GM12864 (cell line): ENCODE measurements around the gene ERC2.

Experiments used
- DNase-seq: peaks from one replicate; pipeline ENCODE4 v3.0.0-alpha.2; 2011; ENCODE audit warnings: low read depth
- H3K4me3 ChIP-seq: 2 replicates; pipeline ENCODE4 v1.5.1; 2011; ENCODE audit warnings: mild to moderate bottlenecking, low read depth, low read length, control low read depth
- CTCF ChIP-seq: IDR thresholded peaks from 2 replicates; pipeline ENCODE4 v1.5.1; 2011; ENCODE audit warnings: low read depth, mild to moderate bottlenecking, moderate library complexity, low read length, control low read depth, inconsistent platforms; ENCODE audit errors: missing control alignments

ERC2 gene

DNA sequence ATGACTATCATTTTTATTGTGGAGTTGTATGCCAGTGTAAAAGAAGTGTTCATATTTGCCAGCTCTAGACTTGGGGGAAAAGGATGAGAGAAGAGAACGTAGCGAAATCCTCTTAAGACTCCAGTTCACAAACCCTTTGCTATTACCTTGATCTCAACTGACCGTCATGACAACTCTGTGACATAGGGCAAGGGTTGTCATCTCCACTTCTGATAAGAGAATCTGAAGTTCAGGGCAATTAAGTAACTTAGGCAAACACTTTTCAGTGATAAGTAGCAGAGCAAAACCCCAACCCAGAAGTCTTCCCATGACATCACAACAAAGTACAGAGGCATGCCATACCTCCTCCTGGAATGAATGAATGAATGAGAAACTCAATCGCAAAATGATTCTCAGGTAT lies 940.9 kb downstream of the ERC2 start:
- TF ChIP-seq CTCF, result no peak
- no peak overlapping the region for H3K4me3 ChIP-seq
- no peak for DNase-seq

DNA sequence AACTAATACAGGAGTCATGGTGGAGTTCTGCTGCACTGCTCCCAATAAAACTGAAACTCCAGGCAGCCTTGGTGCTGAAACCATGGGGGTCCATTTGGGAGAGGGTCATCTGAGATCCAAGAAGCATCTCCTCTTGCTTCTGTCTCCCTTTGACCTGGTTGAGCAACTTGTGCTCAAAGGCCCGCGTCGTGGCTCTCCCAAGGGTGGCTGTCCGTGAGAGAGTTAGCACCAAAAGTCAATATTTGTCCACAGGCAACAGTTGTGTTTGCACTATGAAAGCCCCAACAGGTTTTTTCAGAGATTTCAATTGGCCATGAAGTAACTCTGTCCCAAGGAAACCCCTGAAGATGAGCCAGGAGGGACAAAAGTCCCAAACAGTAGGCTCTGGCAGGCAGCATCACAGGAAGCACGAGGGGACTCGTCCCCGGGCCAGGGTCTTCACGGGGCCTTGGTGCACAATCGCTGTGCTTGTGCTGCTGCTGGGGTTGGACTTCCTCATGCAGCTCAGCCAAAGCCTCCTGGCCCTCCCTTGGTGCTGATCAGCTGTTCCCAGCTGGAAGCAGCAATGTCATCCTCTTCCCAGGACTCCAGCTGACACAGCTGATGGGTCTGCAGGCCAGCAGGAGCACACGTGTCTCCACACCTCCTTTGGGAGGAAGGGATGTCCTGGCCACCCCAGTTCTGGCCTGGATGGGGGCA lies 941.8 kb downstream of the ERC2 start:
- DNase-seq, result no peak
- no peak overlapping the region for H3K4me3 ChIP-seq
- no peak for TF ChIP-seq CTCF

DNA sequence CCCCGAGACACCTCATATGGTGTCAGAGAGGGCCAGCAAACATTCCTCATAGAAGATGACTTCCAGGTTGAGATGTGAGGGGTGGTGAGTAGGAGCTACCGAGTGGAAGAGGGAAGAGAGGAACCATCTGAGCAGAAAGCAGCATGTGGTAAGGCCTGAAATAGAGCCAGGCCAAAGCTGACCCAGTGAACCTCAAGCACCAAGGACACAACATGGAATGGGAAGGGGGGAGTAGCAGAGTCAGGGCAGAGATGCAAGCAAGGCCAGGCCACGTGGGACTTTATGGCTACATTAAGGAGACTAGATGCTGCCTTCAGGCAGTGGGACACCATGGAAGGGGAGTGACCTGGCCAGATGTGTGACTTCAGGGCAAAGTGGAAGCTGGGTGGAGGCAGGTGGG lies 942.8 kb downstream of the ERC2 start:
- no peak for TF ChIP-seq CTCF
- no peak overlapping the region for H3K4me3 ChIP-seq
- no peak for DNase-seq

GRCh38 chr3:55524565-55525244 lies 943.6 kb downstream of the ERC2 start:
- no peak overlapping the region for H3K4me3 ChIP-seq
- TF ChIP-seq CTCF, result no peak
- DNase-seq, result no peak

GRCh38 chr3:55523471-55523870 lies 944.8 kb downstream of the ERC2 start:
- H3K4me3 ChIP-seq, result no peak overlapping the region
- TF ChIP-seq CTCF, result no peak
- DNase-seq, result no peak

DNA sequence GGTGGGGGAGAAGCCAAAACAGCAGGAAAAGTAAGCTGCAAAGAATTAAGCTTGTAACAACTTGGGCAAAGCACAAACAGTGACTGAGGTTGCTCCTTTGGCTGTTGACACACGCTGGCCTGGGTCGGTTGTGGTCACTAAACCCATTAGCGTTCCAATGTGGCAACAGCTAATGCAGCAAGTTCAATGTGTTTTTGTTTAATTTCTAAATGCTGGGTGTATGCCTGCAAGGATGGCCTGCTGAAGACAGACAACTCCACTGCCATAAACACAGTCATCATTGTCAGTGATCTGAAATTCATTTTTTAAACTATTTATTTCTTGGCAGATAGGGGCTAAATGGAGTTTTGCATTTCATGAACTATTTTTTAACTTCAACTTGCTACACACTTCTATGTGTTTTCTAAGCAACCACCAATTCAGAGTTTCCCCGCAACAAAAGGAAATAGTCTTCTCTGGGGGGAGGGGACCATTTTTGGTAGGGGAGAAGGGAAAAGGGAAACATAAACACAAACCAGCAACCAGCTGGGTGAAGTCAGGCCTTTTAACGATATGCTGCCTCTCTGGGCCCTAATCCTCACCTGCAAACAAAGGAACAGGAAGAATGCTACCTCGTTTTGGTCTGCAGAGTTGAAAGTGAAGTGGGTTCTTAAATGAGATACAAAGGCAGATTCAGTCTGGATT lies 946.4 kb downstream of the ERC2 start:
- TF ChIP-seq CTCF, result no peak
- H3K4me3 ChIP-seq, result no peak overlapping the region
- no peak for DNase-seq
